ENCODE results near the gene GPS1.

GPS1 gene

GRCh38 chr17:82060614-82061013, 8.9 kb downstream of the GPS1 start:
- no peak for DNase-seq

GRCh38 chr17:82061047-82061925, 9.6 kb downstream of the GPS1 start:
- DNase-seq: no peak

GRCh38 chr17:82062076-82062983, 10.6 kb downstream of the GPS1 start:
- no peak for DNase-seq

GRCh38 chr17:82062984-82063368, 11.3 kb downstream of the GPS1 start:
- DNase-seq: no peak

GRCh38 chr17:82063424-82064415, 12.0 kb downstream of the GPS1 start:
- DNase-seq: no peak

- no peak for DNase-seq
Observed at GRCh38 chr17:82064433-82065192, 12.9 kb downstream of the GPS1 start.

GRCh38 chr17:82065193-82065637, 13.5 kb downstream of the GPS1 start:
- no peak for DNase-seq

GRCh38 chr17:82065638-82066303, 14.1 kb downstream of the GPS1 start, which contains the start of gene DUS1L:
Gene DUS1L (minus strand): TSS chr17:82065804. CDS start chr17:82065059, 745 bp downstream.
- peak; percentile 6 to 44 for DNase-seq

GRCh38 chr17:82070611-82071010, 18.9 kb downstream of the GPS1 start:
- DNase-seq: no peak

- no peak for DNase-seq
Observed at GRCh38 chr17:82072827-82073226, 21.1 kb downstream of the GPS1 start.

- no peak for DNase-seq
Observed at GRCh38 chr17:82073446-82073845, 21.7 kb downstream of the GPS1 start.

GRCh38 chr17:82076018-82076784, 24.5 kb downstream of the GPS1 start:
- DNase-seq: no peak

- no peak for DNase-seq
Observed at GRCh38 chr17:82076785-82077591, 25.3 kb downstream of the GPS1 start.

GRCh38 chr17:82077617-82078358, 26.1 kb downstream of the GPS1 start:
- no peak for DNase-seq

GRCh38 chr17:82078433-82078832, 26.7 kb downstream of the GPS1 start:
- DNase-seq: no peak

GRCh38 chr17:82079001-82079677, 27.4 kb downstream of the GPS1 start:
- DNase-seq: no peak

- no peak for DNase-seq
Observed at GRCh38 chr17:82080048-82080788, 28.5 kb downstream of the GPS1 start.

Data from bone marrow (tissue), 2 donors.